GM12874 (cell line): Measurements from ENCODE around the gene SLC2A2.

Experiments used
- CTCF ChIP-seq: IDR thresholded peaks from 2 replicates; pipeline ENCODE4 v1.5.1; 2011; ENCODE audit warnings: low read depth, mild to moderate bottlenecking, control low read depth, low read length, moderate library complexity; ENCODE audit not compliant: insufficient read depth

Gene SLC2A2

GRCh38 chr3:170982733-170983132 lies 43.8 kb downstream of the SLC2A2 start:
- no peak for TF ChIP-seq CTCF

GRCh38 chr3:170980399-170980798 lies 46.1 kb downstream of the SLC2A2 start:
- no peak for TF ChIP-seq CTCF

- TF ChIP-seq CTCF = no peak
Measured at GRCh38 chr3:170977949-170978745, 48.4 kb downstream of the SLC2A2 start.

- TF ChIP-seq CTCF = no peak
Measured at GRCh38 chr3:170976190-170976519, 50.4 kb downstream of the SLC2A2 start.

- no peak for TF ChIP-seq CTCF
Measured at GRCh38 chr3:170975283-170976189, 51.0 kb downstream of the SLC2A2 start.

- TF ChIP-seq CTCF = no peak
Measured at GRCh38 chr3:170974872-170975271, 51.6 kb downstream of the SLC2A2 start.

- no peak for TF ChIP-seq CTCF
Measured at GRCh38 chr3:170967126-170967525, 59.4 kb downstream of the SLC2A2 start.
